NCI-H1694 treated with DMSO at 0.1 percent for 48 hours (cell line): Measurements from ENCODE around the gene PHF20.
A peak's percentile ranks its signal among the peaks of the same experiment; 100 is the strongest.
"Not testable (repeated sequence)": the region's sequence is repeated elsewhere in the genome, so short reads cannot be mapped to it uniquely, and the experiment has no call there.

ENCODE experiments used
- DNase-seq: peaks from one replicate; lab custom pipeline; 2025; lab: John Stamatoyannopoulos, UW

The PHF20 gene

DNA sequence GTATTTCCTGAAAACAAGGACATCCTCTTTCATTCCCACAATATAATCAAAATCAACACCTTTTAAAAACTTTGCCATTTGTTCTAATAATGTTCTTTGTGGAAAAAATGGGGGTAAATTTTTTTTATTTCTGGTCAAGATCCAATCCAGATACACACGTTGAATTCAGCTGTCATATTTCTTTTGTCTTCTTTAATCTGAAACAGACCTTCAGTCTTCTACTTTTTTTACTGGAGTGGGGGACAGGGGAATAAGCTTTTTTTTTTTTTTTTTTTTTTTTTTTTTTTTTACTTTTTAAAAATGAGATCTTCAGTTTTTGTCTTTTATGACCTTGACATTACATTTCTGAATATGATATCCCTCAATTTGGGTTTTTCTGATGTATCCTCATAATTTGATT lies 113.4 kb downstream of the PHF20 start:
- DNase-seq = no peak

DNA sequence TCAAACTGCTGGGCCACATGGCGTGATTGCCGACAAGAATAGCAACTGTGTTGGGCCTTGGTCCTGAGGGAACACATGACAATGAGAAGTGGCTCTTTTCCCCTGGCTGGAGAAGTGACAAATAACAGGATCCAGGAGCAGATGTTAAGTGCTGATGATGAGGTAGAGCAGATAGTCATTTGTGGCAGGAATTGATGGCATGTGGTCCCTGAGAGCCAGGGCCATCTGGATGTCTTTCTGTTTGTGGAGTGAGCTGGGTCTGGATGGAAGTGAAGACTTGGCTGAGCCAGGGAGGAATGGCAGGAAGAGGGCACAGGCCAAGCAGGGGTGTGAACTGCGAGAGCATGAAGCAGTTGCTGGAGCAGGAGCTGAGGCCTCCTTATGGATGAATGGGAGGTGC lies 114.7 kb downstream of the PHF20 start:
- DNase-seq = peak; percentile 96

DNA sequence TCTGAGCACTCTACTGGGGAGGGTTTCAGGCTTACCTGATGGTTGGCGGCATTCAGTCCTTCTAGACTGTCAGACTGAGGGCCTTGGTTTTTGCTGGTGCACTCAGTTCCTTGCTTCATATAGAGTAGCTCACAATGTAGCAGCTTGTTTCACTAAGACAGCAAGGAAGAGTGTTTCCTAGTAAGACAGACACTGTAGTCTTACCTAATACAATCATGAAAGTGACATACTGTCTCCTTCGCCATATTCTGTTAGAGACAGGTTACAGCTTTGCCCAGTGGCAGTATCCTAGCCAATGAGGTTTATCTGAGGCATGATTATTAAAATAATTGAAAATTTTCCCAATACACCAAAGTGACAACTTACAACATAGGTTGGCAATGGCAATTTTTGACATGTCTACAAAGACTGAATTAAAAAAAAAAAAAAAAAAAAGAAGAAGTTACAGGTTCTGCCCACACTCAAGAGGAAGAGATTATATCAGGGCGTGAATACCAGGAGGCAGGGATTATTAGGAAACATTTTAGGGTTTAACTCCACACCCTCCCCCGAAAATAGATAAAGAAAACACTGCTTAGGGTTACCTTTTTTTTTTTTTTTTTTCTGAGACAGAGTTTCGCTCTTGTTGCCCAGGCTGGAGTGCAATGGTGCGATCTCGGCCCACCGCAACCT lies 115.7 kb downstream of the PHF20 start:
- no peak for DNase-seq

DNA sequence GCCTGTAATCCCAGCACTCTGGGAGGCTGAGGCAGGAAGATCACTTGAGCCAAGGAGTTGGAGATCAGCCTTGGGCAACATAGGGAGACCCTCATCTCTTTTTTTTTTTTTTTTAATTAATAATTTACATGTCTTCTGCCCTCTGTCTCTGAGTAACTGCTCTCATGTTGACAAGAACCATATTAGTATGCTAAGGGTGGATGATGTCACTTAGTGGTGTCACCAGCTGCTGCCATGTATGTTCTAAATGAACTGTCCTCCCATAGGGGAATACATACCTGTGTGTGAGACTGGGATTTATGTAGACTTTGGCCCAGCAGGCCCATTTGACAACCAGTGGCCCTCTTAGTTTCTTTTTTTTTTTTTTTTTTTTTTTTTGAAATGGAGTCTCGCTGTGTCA lies 116.8 kb downstream of the PHF20 start:
- no peak for DNase-seq

DNA sequence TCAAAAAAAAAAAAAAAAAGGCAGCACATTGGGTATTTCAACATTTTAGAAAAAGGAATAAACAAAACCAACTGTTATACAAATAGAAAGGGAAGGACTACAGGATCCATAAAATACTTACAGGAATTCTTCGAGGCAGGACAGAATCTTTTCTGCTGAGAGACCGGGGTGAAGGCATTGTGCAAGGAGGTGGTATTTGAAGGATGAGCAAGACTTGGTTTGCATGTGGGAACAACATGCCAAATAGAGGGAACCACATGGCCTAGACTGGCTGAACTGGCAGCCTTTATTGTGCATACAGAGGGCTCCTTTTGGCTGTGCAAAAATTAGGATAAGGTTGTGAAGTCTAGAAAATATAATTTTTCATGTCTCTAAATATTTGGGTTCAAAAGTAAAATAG lies 119.6 kb downstream of the PHF20 start:
- no peak for DNase-seq

DNA sequence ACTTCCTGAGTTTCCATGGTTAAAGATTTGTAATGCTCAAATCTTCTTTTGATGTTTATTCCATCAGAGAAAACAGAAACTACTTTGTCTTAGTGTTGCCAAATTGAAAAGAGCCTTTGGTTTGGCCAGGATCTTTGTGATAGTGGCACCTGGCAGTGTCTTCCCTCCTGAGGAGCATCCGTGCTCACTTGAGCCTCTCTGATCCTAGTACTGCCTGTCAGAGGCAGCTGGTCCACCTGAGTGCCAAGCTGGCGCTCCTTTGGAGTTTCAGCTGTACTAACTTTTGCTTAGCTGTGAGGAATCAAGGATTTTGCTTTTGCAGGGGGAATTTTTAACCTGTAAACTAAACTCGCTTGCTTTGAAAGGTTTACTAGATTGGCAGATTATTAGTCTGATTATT lies 121.1 kb downstream of the PHF20 start:
- no peak for DNase-seq

DNA sequence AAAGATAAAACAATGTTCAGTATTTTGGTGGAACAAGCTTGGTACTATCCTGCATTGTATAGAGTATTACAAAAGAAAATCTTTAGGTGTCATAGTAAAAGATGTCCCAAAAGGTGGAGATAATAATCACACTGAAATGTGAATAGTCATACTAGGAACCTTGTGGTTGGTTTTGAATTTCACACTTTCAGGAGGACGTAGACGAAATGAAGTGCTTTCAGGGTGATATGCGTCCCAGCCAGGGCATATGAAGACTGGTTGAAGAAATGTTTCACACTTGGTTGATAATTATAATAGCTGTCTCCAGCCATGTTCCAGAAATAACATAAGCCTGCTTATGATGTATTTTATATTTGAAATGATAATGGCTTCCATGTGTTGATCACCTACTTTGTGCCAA lies 122.1 kb downstream of the PHF20 start:
- no peak for DNase-seq

DNA sequence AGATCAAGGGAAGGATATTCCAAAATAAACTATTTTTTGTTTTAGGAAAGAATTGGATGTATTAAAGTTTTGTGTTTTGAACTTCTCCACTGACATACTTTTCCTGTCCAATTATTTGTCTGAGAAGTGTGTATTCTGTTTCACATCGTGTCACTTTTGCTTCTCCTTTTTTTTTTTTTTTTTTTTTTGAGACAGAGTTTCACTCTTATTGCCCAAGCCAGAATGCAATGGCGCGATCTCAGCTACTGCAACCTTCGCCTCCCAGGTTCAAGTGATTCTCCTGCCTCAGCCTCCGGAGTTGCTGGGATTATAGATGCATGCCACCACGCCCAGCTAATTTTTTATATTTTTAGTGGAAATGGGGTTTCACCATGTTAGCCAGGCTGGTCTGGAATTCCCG lies 123.7 kb downstream of the PHF20 start:
- DNase-seq = not testable (repeated sequence)

DNA sequence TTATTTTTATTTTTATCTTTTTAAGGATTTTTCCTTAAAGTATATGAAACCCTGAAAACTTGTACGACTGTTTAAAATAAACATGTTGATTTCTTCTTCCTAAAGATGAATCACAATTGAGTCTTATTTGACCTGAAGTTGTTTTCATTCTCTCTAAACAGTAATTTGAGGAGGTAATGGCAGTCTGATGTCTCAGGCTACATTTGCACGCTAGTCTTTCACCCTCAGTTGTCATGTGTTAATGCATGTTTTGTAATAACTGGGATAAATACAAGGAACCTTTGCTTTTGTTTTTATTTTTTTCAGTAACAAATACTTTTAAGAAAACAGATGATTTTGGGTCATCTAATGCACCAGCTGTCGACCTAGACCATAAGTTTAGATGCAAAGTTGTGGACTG lies 127.2 kb downstream of the PHF20 start:
- no peak for DNase-seq

DNA sequence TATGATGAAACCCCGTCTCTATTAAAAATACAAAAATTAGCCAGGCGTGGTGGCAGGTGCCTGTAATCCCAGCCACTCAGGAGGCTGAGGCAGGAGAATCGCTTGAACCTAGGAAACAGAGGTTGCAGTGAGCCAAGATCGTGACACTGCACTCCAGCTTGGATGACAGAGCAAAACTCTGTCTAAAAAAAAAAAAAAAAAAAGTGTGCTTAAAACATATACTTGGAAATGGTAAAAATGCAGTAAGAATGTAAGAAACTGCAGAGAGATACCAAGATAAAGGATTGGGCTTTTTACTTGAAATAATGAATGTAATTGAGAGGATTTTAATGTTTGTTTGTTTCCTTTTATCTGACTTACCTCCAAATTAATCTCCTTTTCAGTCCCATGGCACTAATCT lies 129.4 kb downstream of the PHF20 start:
- not testable (repeated sequence) for DNase-seq

DNA sequence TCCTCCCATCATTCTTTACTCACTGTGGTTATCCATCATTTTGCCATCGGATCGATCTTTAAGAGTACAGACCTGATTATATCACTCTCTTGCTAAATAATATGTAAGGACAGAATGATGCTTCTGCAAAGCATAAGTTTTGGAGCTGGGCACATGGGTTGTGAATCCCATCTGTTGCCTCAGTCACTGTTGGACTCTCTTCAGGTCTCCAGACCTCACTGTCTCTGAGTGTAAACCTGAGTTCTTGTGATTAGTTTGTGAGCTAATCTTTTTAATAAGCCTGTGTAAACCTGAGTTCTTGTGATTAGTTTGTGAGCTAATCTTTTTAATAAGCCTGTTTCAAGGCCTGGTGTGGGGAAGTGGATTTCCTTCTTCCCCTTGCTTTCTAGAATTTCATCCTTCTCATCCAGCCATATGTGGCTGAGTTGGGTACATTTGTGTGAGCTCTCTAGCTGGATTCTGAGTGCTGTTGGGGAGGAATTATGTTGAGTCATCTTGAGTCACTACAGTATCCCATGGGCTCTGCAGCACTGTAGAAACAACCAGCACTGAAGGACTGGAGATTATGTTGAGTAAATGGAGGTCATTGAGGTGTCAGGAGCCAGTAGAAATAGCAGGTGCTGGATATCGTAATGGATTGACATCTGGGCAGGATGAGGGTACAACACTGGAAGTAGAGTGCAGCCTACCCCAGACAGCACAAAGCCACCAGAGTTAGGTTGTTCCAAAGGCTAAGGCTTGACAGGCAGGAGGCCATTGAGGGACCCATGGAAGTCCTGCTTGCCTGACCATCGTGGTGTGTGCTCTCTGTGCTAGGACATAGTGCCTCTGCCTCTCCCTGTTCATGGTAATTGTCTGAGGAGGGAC lies 130.1 kb downstream of the PHF20 start:
- no peak for DNase-seq

DNA sequence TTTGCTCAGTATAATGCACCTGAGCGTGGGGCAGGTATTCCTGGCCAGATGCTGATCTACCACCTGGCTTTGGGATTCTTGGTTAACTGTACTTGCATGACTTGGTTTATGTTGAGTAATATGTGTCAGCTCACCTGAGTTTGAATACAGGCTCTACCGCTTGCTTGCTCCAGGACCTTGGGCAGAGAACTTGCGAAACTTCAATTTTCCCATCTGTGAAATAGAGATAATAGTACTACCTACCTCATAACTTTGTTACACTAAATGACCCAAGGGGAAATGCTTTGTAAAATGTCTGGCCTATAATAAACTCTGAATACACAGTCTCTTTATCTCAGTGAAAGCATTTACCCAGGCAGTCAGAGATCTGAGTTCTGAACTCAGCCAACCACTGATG lies 130.7 kb downstream of the PHF20 start:
- no peak for DNase-seq

DNA sequence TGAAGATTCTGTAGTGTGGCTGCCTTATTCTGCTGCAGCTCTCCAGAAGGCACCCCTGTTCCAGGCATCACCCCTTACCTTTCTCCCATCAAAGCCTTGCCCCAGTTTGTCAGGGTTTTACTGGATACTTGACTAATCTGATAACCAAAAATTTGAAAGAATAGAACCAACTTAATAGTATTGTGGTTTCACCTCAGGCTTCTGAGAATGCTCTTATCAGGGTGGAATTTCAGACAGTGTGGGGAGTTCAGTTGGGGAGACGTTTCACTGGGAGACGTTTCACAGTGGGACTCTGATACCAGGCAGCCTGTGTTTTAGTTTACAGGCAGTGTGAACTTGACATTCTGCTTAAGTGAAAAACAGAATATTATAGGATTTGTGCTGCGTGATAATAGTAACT lies 132.0 kb downstream of the PHF20 start:
- DNase-seq = no peak

DNA sequence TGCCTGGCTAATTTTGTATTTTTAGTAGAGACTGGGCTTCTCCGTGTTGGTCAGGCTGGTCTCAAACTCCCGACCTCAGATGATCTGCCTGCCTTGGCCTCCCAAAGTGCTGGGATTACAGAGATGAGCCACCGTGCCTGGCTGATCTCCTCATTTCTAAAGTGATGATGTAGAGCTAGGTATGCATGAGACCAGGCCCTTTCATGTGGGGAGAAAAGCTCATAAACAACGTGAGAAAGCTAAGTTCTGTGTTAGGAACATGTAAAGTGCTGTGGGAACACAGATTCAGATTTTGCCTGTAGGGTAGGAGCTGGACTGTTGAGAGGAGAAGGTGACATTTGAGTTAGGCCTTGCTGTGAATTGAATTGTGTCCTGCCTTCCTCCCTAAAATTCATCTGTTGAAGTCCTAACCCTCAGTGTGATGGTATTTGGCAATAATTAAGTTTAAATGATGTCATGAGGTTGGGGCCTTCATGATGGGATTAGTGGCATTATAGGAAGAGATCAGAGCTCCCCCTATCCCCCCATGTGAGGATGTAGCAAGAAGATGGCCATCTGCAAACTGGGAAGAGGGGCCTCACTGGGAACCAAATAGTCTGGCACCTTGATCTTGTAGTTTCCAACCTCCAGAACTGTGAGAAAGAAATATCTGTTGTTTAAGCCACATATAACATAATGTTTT lies 133.3 kb downstream of the PHF20 start:
- DNase-seq = no peak

DNA sequence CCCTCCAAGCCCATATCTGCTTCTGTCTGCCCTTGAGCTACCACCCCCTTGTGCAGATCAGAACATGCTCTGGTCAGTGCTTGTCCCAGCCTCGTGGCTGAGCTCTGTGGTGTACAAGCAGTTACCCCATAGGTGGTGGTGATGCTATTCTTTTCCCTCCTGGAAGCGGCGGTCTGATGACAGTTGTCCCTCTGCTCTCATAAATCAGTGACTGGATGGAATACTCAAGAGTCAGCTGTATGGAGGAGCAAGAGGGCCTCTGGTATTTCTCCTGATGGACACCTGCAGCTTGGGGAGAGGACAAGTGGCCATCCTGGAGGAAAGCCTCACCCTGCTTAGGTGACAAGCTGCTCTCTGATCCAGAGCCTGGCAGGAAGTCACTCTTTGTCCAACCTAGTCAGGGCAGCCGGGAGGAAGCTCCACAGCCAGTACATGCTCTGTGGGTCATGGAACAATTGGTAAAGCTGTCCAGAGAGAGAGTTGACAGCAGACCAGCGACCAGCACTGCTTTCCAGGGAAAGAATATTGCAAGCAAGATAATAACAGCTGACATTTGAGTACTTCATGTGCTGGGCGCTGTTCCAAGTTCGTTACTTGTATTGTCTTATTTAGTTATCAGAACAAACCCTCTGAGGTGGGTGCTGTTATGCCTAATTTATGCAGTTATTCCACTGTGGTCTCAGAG lies 135.3 kb downstream of the PHF20 start:
- DNase-seq = no peak

DNA sequence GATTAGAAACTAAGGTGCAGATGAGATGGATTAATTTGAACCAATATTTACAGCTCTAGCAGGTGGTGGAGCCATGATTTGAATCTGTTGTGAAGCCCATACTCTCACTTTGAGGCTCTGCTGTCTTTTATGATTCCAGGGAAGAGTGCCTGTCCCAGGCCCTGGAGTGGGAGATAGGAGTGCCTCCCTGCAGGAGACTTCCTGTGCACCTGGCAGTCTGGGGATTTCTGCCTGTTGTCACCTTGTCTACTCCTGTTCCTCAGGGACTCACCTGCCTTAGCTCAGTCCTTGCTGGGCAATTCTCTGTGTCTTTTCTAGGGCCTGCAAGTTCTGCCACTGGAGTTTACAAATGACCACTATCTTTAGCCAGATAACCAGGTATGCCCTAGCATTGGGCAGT lies 136.2 kb downstream of the PHF20 start:
- DNase-seq = no peak

DNA sequence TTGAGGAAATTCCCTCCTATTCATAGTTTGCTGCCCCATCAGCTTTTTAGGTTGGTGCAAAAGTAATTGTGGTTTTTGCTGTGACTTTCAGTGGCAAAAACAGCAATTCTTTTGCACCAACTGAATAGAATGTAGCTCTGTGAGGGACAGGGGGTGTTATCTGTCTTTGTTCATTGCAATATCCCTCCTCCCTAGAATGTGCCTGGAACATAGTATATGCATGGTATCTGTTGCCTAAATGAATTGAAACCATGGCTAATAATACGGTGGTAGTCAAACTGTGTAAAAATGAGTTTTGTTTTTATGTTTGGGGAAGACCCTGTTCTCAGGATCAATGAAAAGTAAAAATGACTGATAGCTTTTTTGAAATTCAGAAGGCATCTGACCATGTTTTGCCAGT lies 137.4 kb downstream of the PHF20 start:
- no peak for DNase-seq

DNA sequence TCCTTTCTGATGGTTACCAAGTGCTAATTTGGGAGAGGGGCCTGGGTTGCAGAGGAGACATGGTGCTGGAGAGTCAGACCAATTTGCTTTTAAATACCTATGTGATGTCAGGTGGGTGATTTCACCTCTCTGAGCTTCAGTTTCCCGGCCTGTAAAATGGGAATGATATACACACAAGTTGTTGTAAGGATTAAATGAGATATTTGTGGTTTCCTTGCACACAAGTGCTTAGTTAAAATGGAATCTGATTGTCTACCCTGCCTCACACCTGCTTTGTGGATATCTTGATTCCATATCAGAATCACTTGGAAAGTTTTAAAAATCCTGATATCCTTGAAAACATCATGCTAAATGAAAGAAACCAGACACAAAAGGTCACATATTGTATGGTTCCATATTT lies 138.0 kb downstream of the PHF20 start:
- DNase-seq = no peak

DNA sequence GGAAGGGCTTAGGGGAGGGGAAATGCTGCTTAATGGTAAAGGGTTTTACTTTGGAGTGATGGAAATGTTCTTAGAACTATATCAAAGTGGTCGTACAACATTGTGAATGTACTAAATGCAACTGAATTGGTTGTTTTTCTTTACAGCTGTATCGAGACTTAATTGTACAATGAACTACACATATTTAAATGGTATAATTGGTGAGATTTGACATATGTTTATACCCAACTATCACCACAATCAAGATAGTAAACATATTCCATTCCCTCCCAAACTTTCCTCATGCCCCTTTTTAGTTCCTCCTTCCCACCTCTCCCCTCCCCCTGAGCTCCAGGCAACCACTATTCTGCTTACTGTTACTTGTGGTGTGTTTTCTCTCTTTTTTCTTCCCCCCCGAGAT lies 138.4 kb downstream of the PHF20 start:
- no peak for DNase-seq

DNA sequence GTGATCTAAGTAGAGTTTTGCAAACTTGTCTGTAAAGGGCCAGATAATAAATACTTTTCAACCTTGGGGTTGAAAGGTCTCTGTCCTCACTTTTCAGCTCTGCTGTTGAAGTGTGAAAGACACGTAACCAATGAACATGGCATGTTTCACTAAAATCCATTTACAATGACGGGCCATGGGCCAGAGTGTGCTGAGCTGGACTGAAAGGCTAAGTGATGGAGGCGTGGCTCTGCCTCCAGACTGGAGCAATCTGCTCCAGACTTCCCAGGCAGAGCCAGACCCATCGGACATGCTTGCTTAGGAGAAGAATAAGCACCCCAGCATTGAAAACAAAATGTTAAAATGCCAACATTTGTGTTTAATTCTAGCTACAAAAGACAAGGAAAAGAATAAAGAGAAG lies 141.1 kb downstream of the PHF20 start:
- DNase-seq = no peak

DNA sequence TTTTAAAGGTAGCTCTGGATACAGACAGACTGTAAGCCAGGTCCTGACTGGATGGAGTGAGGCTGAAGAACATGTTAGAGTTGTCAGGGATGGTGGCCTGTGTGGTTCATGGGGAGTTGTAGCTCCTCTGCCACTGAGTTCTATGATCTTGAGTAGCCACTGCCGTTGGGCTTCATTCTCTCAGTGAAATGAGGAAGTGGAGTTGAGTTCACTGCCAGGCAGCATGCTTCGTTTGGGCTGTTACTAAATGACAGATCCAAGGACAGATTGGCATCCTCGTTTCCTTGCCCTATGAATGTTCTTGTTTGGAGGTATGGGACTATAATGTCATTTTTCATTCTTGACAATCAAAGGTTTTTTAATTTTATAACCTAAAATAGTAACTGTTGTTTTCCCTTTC lies 145.3 kb downstream of the PHF20 start:
- no peak for DNase-seq

DNA sequence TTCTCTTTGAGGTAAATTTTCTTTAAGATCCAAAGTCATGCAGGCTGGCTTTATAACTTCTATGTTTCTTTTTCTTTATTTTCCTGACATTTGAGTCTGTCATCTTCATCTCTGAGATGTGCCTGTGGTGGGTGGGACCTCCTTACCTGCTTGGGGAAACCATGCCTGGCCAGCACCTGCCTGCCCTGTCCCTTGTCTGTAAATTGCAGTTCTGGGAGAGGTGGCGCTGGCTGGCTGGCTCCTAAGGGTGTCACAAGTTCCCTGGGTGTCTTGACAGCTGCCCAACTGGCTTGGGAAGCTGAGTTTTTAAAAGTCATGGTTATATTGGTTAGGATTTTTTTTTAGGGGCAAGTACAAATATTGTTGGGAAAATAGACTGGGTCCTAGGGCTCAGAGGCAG lies 146.2 kb downstream of the PHF20 start:
- DNase-seq = no peak

DNA sequence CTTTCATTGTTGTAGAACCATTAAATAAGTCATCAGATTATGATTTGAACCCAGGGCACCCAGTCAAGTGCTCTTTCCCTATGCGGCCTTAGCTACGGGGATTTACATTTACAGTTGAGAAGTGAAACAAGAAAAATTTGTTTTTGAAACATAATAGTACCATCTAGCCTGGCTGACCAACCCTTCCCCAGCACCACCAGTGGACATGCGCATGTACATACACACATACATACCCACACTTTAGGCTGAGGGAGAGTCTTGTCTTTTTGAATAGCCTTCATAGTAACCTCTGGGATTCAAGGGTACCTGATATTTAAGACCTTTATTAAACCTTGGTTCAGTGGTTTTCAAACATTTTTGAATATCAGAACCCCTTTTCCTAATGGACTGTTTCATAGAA lies 148.7 kb downstream of the PHF20 start:
- no peak for DNase-seq
